Sigmoid colon (tissue), 7 donors: ENCODE data around the gene OGG1. TPM values are rescaled to one million over a fixed set of nuclear protein-coding genes. Genes with fewer than 3 reads are reported as not detected.

Experiments
- DNase-seq: peaks from one replicate; pipeline ENCODE4 v3.0.0-alpha.2; 2019
- H3K27ac ChIP-seq, 4 donors: fragments of 200-600 bp; sonication (generic); one replicate each; pipeline ENCODE4 v1.5.1; 2016 to 2019; ENCODE audit warnings: mild to moderate bottlenecking in 1 of 4
- H3K27me3 ChIP-seq, 3 donors: fragments of 200-600 bp; sonication (generic); one replicate each; pipeline ENCODE4 v1.5.1; 2019; ENCODE audit warnings: mild to moderate bottlenecking in 1 of 3
- H3K36me3 ChIP-seq, 4 donors: fragments of 200-600 bp; sonication (generic); one replicate each; pipeline ENCODE4 v1.5.1; 2016 to 2019
- H3K4me1 ChIP-seq, 4 donors: fragments of 200-600 bp; sonication (generic); one replicate each; pipeline ENCODE4 v1.5.1; 2017 to 2019
- H3K4me3 ChIP-seq, 4 donors: fragments of 200-600 bp; sonication (generic); one replicate each; pipeline ENCODE4 v1.5.1; 2017 to 2019; ENCODE audit warnings: mild to moderate bottlenecking in 2 of 4, moderate library complexity in 1 of 4
- H3K9me3 ChIP-seq, 4 donors: fragments of 200-600 bp in 3 of 4; sonication (generic) in 3 of 4; one replicate each; pipeline versions ENCODE4 v1.5.1 to v1.6.1; 2013 to 2019
- EP300 ChIP-seq, 4 donors: sonication (generic); formaldehyde crosslinking; IDR thresholded peaks; one replicate each; pipeline ENCODE4 v1.6.1; 2017; ENCODE audit warnings: antibody characterized with exemption in 4 of 4
- POLR2A ChIP-seq, 2 donors: fragments of 450-650 bp; IDR thresholded peaks; one replicate each; pipeline ENCODE4 v1.6.1; 2016; ENCODE audit warnings: antibody characterized with exemption in 2 of 2, mild to moderate bottlenecking in 2 of 2, moderate library complexity in 2 of 2
- POLR2AphosphoS5 ChIP-seq, 4 donors: sonication (generic); formaldehyde crosslinking; IDR thresholded peaks; one replicate each; pipeline ENCODE4 v1.6.1; 2017; ENCODE audit warnings: antibody characterized with exemption in 4 of 4
- whole genome bisulfite sequencing, 2 donors: extraction: QIAGEN DNeasy Blood & Tissue Kit; methylation state at CpG; one replicate each; pipeline ENCODE4 v1.1.7; 2013; 5-methylcytosine and 5-hydroxymethylcytosine counted together
- intact Hi-C: fragments of 100-400 bp; cut with DNase I; formaldehyde crosslinking; loops from one replicate; pipeline ENCODE4 v1.15.1; 2023
- polyA plus RNA-seq, 3 donors: library from polyadenylated mRNA; stranded (reverse); fragments of 200-250 nt; gene quantifications; one replicate each; pipeline ENCODE4 v1.2.3, GENCODE V29; 2013
- total RNA-seq, 4 donors: library from RNA; depleted of rRNA; stranded (reverse); fragments of >200 nt; gene quantifications; one replicate each; pipeline ENCODE4 v1.1.0, GENCODE V29; 2016
- TF ChIP-seq, protein P1 (sequence below), 4 experiments: fragments of 450-650 bp in 3 of 4; fragments of 200-600 bp in 1 of 4; IDR thresholded peaks; one replicate each; pipeline ENCODE4 v1.5.1; 2016 to 2019; ENCODE audit warnings: antibody characterized with exemption in 4 of 4, mild to moderate bottlenecking in 3 of 4, moderate library complexity in 2 of 4
- donor health status: healthy with polysubstance abuse.
- donor health status: Bipolar disorder and iron deficiency.
- donor health status: healthy.

OGG1 gene
- total and polyA plus RNA-seq, 7 donors: 15.6 to 34.6 (median 23.6) TPM

DNA sequence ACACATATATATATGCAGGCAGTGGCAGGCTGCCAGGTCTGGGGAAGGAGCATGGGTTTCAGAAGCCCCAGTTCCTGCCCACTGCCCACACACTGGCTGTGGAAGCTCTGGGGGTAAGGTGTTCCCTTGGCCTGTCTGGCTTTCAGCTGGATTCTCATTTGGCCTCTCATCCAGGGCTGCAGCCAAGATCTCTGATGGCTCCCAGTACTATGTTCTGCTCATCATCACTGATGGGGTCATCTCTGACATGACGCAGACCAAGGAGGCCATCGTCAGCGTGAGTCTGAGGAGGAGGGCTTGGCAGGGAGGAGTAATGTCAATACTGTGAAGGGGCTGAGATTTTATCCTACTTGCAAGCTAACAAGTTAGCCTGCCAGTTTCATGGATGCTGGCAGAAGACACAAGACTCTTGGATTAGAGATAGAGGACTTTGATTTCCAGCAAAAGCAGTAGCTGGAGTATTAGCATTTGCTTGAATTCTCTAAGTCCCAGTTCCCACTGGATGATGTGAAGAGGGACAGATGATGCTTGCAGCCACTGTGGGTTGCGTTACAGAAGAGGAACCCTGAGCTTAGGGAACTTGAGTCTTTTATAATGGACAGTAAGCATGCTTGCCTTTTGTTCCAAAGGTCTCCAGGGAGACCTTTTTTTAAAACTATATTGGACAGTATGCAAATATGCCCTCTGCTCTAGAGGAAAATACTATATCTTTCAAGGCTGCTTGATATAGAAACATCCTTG, 23.8 kb upstream of the OGG1 start:
- Histone ChIP-seq H3K36me3 (no peaks in the 10 kb centered on the region), H3K4me3 (no peak overlapping the region), H3K9me3 (no peaks in the 10 kb centered on the region), H3K4me1 (peaks cover 0 to 17% (median 7%) of the 10 kb centered on the region in 4 donors), H3K27me3 (no peaks in the 10 kb centered on the region), H3K27ac (no peak overlapping the region)
- intact Hi-C loops: no loop called here
- 85 to 87% methylated on average over 4 of the region's 4 CpGs for WGBS, 2 donors
- DNase-seq: no peak
- TF ChIP-seq POLR2AphosphoS5 (IDR thresholded peaks at IDR 0.05): no peak
- TF ChIP-seq, protein P1, sequence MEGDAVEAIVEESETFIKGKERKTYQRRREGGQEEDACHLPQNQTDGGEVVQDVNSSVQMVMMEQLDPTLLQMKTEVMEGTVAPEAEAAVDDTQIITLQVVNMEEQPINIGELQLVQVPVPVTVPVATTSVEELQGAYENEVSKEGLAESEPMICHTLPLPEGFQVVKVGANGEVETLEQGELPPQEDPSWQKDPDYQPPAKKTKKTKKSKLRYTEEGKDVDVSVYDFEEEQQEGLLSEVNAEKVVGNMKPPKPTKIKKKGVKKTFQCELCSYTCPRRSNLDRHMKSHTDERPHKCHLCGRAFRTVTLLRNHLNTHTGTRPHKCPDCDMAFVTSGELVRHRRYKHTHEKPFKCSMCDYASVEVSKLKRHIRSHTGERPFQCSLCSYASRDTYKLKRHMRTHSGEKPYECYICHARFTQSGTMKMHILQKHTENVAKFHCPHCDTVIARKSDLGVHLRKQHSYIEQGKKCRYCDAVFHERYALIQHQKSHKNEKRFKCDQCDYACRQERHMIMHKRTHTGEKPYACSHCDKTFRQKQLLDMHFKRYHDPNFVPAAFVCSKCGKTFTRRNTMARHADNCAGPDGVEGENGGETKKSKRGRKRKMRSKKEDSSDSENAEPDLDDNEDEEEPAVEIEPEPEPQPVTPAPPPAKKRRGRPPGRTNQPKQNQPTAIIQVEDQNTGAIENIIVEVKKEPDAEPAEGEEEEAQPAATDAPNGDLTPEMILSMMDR (IDR thresholded peaks at IDR 0.05): no peak
- no peak for TF ChIP-seq POLR2A (IDR thresholded peaks at IDR 0.05)
- no peak for TF ChIP-seq EP300 (IDR thresholded peaks at IDR 0.05)

DNA sequence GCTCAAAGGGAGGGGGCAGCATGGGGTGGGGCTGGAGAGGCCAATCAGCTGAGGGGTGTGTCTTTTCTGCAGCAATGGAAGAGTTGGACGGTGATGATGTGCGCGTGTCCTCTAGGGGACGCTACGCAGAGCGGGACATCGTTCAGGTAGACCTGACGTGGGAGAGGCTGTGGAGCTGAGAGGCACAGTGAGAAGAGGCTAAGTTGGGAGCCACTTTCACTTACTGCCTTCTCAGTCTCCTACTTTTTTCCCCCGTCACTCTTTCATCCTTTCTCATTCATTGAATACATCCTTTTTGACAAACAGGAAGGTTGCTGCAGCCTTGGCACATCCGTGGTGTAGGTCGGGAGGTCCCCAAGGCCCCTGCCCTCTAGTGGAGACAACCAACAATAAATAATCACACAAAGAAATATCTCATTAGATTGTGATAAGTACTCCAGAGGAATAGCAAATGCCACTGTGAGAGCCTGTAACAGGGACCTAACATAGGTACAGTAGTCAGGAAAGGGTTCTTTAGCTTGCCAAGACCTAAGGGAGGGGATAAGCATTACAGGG, 22.6 kb upstream of the OGG1 start:
- Histone ChIP-seq H3K36me3 (no peaks in the 10 kb centered on the region), H3K4me1 (peaks cover 0 to 11% (median 9%) of the 10 kb centered on the region in 4 donors), H3K27ac (no peak overlapping the region), H3K27me3 (no peaks in the 10 kb centered on the region), H3K4me3 (no peak overlapping the region), H3K9me3 (no peaks in the 10 kb centered on the region)
- TF ChIP-seq POLR2AphosphoS5 (IDR thresholded peaks at IDR 0.05) (no peak), EP300 (IDR thresholded peaks at IDR 0.05) (no peak), POLR2A (IDR thresholded peaks at IDR 0.05) (no peak)
- TF ChIP-seq, protein P1 (IDR thresholded peaks at IDR 0.05): no peak
- 10 to 11% methylated on average over 11 of the region's 11 CpGs for WGBS, 2 donors
- intact Hi-C loops: no loop called here
- DNase-seq: no peak

DNA sequence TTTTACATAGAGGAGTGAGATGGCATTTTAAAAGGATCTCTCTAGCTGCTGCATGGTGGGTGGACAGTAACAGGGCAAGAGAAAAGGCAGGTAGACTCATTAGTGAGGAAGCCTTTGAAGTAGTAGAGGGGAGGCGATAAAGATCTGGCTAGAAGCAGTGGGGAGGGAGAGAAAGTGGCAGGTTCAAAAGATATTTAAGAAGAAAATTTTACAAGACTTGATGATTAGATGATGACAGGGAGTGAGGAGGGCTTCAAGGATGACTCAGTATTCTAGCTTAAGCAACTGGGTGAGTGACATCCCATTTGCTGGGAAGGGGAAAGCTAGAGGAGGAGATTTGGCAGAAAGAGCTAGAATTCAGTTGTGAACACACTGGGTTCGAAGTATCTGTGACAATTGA, 22.0 kb upstream of the OGG1 start:
- 90% methylated on average over 2 of the region's 2 CpGs for WGBS, 2 donors
- DNase-seq: no peak
- Histone ChIP-seq H3K9me3 (no peaks in the 10 kb centered on the region), H3K27me3 (no peaks in the 10 kb centered on the region), H3K27ac (no peak overlapping the region), H3K4me1 (peaks cover 0 to 18% (median 15%) of the 10 kb centered on the region in 4 donors), H3K4me3 (no peak overlapping the region), H3K36me3 (no peaks in the 10 kb centered on the region)
- intact Hi-C loops: no loop called here
- TF ChIP-seq, protein P1 (IDR thresholded peaks at IDR 0.05): no peak
- TF ChIP-seq POLR2AphosphoS5 (IDR thresholded peaks at IDR 0.05) (no peak), POLR2A (IDR thresholded peaks at IDR 0.05) (no peak), EP300 (IDR thresholded peaks at IDR 0.05) (no peak)

DNA sequence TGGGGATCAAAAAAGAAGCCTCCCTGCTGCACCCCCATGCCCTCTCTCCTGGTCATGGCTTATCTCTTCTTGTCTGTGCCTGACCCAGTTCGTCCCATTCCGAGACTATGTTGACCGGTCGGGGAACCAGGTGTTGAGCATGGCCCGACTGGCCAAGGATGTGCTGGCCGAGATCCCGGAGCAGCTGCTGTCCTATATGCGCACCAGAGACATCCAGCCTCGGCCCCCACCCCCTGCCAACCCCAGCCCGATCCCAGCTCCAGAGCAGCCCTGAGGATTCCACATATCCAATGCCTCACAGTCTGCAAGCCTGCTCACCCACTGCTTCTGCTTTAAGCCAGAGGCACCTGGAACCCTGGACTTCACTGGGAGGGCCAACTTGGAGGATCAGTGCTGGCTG, 20.3 kb upstream of the OGG1 start:
- peaks cover 0 to 32% (median 29%) of the 10 kb centered on the region in 4 donors for H3K4me1 ChIP-seq
- no peaks in the 10 kb centered on the region for H3K9me3 ChIP-seq
- no peak for DNase-seq
- H3K27me3 ChIP-seq: no peaks in the 10 kb centered on the region
- peaks cover 0 to 6% (median 1%) of the 10 kb centered on the region in 4 donors for H3K36me3 ChIP-seq
- H3K27ac ChIP-seq: no peak overlapping the region
- H3K4me3 ChIP-seq: no peak overlapping the region
- TF ChIP-seq, protein P1 (IDR thresholded peaks at IDR 0.05): no peak
- no peak for TF ChIP-seq POLR2AphosphoS5 (IDR thresholded peaks at IDR 0.05)
- TF ChIP-seq POLR2A (IDR thresholded peaks at IDR 0.05): no peak
- no peak for TF ChIP-seq EP300 (IDR thresholded peaks at IDR 0.05)
- intact Hi-C loops: no loop called here
- 88 to 92% methylated on average over 10 of the region's 10 CpGs for WGBS, 2 donors
